Right lobe of liver (tissue), 4 donors: ENCODE results near the gene AP1S3.

Source experiments
- CTCF ChIP-seq, 4 donors: fragments of 200-600 bp in 3 of 4; fragments of 450-650 bp in 1 of 4; IDR thresholded peaks; one replicate each; pipeline versions ENCODE4 v1.5.1 to v1.8.0; 2016 to 2022; ENCODE audit warnings: antibody characterized with exemption in 4 of 4, mild to moderate bottlenecking in 2 of 4
- POLR2A ChIP-seq: fragments of 450-650 bp; IDR thresholded peaks from one replicate; pipeline ENCODE4 v1.6.1; 2017; ENCODE audit warnings: antibody characterized with exemption, mild to moderate bottlenecking
- donor health status: DM: no; HTN: no; CAD: no.
- donor health status: DM: no; HTN: no; CAD: no.
- donor health status: DM: no; HTN: yes; CAD: no.

- TF ChIP-seq CTCF (IDR thresholded peaks at IDR 0.05) (peak in 2 of 4 donors; percentile 8 to 15), POLR2A (peak; percentile 39)
Measured at GRCh38 chr2:223837287-223838061, at the start of gene AP1S3.
